Right atrium auricular region (tissue), 2 donors: ENCODE measurements around the gene MORC4. TPM values are rescaled to one million over a fixed set of nuclear protein-coding genes. Genes with fewer than 3 reads are reported as not detected.

Experiments
- DNase-seq: peaks from one replicate; pipeline ENCODE4 v3.0.0-alpha.2; 2019; ENCODE audit warnings: low spot score
- H3K27ac ChIP-seq, 2 donors: fragments of 200-600 bp; sonication (generic); 1 replicate in 1 of 2; 2 replicates in 1 of 2; pipeline ENCODE4 v1.5.1; 2016 to 2019
- H3K27me3 ChIP-seq, 2 donors: fragments of 200-600 bp; sonication (generic); one replicate each; pipeline versions ENCODE4 v1.5.1 to v1.6.0; 2017 to 2019
- H3K36me3 ChIP-seq: fragments of 200-600 bp; sonication (generic); one replicate; pipeline ENCODE4 v1.5.1; 2016
- H3K4me1 ChIP-seq, 2 donors: fragments of 200-600 bp; sonication (generic); one replicate each; pipeline versions ENCODE4 v1.5.1 to v1.6.0; 2017 to 2019
- H3K4me3 ChIP-seq, 2 donors: fragments of 200-600 bp; sonication (generic); 1 replicate in 1 of 2; 2 replicates in 1 of 2; pipeline ENCODE4 v1.5.1; 2017 to 2019; ENCODE audit warnings: mild to moderate bottlenecking in 1 of 2, moderate library complexity in 1 of 2
- H3K9me3 ChIP-seq, 2 donors: fragments of 200-600 bp; sonication (generic); one replicate each; pipeline ENCODE4 v1.5.1; 2019
- total RNA-seq, 2 donors: library from RNA; depleted of rRNA; stranded (reverse); fragments of >200 nt; gene quantifications; one replicate each; pipeline ENCODE4 v1.1.0, GENCODE V29; 2016
- TF ChIP-seq, protein P1 (sequence below), 2 donors: fragments of 200-600 bp; sonication (generic); IDR thresholded peaks; one replicate each; pipeline ENCODE4 v1.5.1; 2019; ENCODE audit warnings: antibody characterized with exemption in 2 of 2

MORC4 gene
- total RNA-seq, 2 donors from 2014 or later, result 3.6 to 7.4 TPM

DNA sequence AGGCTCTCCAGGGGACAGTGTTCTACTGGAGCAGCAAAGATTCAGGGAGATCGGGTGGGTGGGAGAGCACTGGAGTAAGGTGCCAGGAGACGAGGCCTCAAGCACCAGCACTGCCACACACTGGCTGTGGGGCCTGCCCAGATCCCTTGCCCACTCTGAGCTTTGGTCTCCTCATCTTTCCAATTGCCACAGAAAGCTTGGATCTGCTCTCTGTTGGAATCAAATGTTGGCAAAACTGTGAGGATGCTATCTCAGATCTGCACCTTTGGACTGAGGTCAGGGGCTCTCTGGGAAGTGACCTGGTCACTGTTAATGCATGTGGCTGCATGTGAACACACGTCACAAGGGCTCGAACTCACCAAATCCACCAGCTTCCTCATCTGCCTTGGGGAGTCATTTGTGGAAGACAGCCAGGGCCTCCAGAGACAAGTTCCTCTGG lies 98.2 kb downstream of the MORC4 start:
- H3K4me1 ChIP-seq, result no peaks in the 10 kb centered on the region
- no peak for DNase-seq
- no peak overlapping the region for H3K4me3 ChIP-seq
- no peaks in the 10 kb centered on the region for H3K27me3 ChIP-seq
- no peaks in the 10 kb centered on the region for H3K9me3 ChIP-seq
- no peak overlapping the region for H3K27ac ChIP-seq
- TF ChIP-seq, protein P1, sequence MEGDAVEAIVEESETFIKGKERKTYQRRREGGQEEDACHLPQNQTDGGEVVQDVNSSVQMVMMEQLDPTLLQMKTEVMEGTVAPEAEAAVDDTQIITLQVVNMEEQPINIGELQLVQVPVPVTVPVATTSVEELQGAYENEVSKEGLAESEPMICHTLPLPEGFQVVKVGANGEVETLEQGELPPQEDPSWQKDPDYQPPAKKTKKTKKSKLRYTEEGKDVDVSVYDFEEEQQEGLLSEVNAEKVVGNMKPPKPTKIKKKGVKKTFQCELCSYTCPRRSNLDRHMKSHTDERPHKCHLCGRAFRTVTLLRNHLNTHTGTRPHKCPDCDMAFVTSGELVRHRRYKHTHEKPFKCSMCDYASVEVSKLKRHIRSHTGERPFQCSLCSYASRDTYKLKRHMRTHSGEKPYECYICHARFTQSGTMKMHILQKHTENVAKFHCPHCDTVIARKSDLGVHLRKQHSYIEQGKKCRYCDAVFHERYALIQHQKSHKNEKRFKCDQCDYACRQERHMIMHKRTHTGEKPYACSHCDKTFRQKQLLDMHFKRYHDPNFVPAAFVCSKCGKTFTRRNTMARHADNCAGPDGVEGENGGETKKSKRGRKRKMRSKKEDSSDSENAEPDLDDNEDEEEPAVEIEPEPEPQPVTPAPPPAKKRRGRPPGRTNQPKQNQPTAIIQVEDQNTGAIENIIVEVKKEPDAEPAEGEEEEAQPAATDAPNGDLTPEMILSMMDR (IDR thresholded peaks at IDR 0.05), result no peak
- no peaks in the 10 kb centered on the region for H3K36me3 ChIP-seq

DNA sequence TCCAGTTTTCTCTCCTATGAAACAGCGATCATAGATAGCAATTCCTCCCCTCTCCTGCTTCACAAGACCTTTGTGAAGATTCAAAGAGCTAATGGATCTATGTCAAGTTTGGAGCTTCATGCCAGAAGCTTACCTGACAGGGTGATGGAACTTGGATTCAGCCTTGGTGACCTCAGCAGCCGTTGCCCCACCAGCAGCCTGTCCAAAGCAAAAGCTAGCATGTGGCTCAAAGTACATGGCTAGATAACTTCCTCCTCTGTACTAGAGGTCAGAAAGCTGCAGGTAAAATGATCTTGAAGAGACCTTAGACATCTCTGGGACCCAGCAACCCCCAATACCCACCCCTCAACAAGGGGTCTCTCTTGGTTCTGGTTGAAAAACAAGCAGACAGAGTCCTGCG lies 98.7 kb downstream of the MORC4 start:
- TF ChIP-seq, protein P1 (IDR thresholded peaks at IDR 0.05), result no peak

DNA sequence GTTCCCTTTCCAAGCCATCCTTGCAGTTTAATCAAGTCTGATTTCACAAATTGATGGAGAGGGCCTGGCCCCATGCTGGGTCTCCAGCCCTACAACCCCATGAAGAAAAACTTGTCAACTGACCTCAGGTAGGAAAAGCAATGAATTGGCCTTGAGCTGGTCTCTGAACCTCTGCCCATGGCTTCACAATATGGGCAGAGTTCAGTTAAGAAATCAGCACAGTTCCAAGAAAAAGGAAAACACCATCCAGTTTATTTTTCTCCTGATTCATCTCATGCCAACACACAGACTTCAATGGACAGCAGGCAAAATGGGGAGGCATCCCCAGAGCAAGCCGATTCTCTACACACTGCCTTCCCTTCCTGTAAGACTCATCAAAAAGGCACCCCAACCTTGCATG lies 100.2 kb downstream of the MORC4 start:
- Histone ChIP-seq H3K27me3 (no peaks in the 10 kb centered on the region), H3K9me3 (no peaks in the 10 kb centered on the region), H3K36me3 (no peaks in the 10 kb centered on the region), H3K4me3 (no peak overlapping the region), H3K4me1 (peaks cover 0 to 3% of the 10 kb centered on the region in 2 donors), H3K27ac (no peak overlapping the region)
- DNase-seq, result no peak
- TF ChIP-seq, protein P1 (IDR thresholded peaks at IDR 0.05), result no peak

More for the DNA sequence above, 98.7 kb downstream of the MORC4 start:
- H3K4me3 ChIP-seq, result no peak overlapping the region
- no peaks in the 10 kb centered on the region for H3K36me3 ChIP-seq
- H3K4me1 ChIP-seq, result no peaks in the 10 kb centered on the region
- H3K9me3 ChIP-seq, result no peaks in the 10 kb centered on the region
- no peaks in the 10 kb centered on the region for H3K27me3 ChIP-seq
- no peak for DNase-seq
- no peak overlapping the region for H3K27ac ChIP-seq

DNA sequence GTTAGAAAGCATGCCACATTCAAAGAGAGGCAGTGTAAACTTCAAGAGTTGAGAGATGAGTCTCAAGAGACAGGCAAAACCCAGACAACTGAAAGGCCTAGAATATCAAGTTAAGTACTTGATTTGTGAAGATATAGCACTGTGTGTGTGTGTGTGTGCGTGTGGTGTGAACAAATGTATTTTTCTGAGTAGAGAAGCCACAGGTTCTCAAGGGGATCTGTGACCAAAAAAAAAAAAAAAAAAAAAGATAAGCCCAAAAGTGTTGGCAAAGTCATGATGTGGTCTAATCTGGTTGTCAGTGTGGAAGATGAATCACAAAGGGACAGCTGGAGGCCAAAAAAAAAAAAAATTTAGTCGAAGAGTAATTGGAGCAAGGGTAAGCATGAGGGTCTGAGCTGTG lies 100.7 kb downstream of the MORC4 start:
- Histone ChIP-seq H3K9me3 (no peaks in the 10 kb centered on the region), H3K36me3 (no peaks in the 10 kb centered on the region), H3K27ac (no peak overlapping the region), H3K4me3 (no peak overlapping the region), H3K27me3 (no peaks in the 10 kb centered on the region), H3K4me1 (peaks cover 0 to 3% of the 10 kb centered on the region in 2 donors)
- DNase-seq, result no peak
- TF ChIP-seq, protein P1 (IDR thresholded peaks at IDR 0.05), result no peak

DNA sequence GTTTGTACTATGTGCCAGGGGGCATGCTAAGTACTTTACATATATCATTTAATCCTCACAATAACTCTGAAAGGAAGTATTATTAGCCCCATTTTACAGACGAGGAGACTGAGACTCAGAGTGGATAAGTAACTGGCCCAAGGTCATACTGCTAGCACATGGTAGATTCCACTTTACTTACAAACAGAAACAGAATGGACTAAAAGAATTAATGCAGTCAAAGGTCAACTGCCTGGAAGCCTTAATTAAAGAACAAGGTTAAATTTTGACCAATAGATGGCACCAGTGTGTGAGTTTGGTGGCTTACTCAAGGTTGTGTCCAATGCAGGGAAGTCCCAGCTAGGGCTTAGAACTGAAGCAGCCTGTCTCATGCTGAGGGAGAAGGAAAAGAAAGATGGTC lies 101.5 kb downstream of the MORC4 start:
- no peaks in the 10 kb centered on the region for H3K36me3 ChIP-seq
- H3K9me3 ChIP-seq, result no peaks in the 10 kb centered on the region
- H3K27ac ChIP-seq, result no peak overlapping the region
- TF ChIP-seq, protein P1 (IDR thresholded peaks at IDR 0.05), result peak in 1 of 2 donors; percentile 52
- peaks cover 0 to 3% of the 10 kb centered on the region in 2 donors for H3K4me1 ChIP-seq
- no peak overlapping the region for H3K4me3 ChIP-seq
- no peaks in the 10 kb centered on the region for H3K27me3 ChIP-seq
- no peak for DNase-seq

DNA sequence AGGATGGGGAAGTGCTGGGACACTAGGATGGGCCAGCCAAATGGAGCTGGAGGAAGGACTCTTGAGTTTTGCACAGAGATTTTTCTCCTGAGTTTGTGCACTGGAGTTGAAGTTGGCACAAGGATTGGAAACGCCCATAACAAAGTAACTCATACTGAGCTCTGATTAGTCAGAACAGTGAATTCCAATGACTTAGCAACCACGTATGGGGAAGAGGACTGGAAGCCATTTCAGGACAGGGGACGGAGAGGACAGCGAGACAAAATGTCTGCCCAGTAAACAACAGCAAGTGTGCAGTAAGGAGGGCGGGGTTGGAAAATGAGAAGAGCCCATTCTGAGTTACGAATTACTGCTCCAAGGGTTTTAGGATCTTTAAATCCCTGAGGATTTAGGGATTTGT lies 102.8 kb downstream of the MORC4 start:
- DNase-seq, result no peak
- H3K9me3 ChIP-seq, result no peaks in the 10 kb centered on the region

More for the DNA sequence above, 102.8 kb downstream of the MORC4 start:
- Histone ChIP-seq H3K27me3 (no peaks in the 10 kb centered on the region), H3K27ac (no peak overlapping the region), H3K36me3 (no peaks in the 10 kb centered on the region), H3K4me1 (peaks cover 0 to 3% of the 10 kb centered on the region in 2 donors), H3K4me3 (no peak overlapping the region)
- TF ChIP-seq, protein P1 (IDR thresholded peaks at IDR 0.05), result no peak
